ENCODE measurements around the gene ASTE1. TPM values are rescaled to one million over a fixed set of nuclear protein-coding genes. Genes with fewer than 3 reads are reported as not detected.
"Not testable (repeated sequence)": the region's sequence is repeated elsewhere in the genome, so short reads cannot be mapped to it uniquely, and the experiment has no call there.

The ASTE1 gene
- total RNA-seq, 1 donor from 2014 or later: 2.8 TPM

DNA sequence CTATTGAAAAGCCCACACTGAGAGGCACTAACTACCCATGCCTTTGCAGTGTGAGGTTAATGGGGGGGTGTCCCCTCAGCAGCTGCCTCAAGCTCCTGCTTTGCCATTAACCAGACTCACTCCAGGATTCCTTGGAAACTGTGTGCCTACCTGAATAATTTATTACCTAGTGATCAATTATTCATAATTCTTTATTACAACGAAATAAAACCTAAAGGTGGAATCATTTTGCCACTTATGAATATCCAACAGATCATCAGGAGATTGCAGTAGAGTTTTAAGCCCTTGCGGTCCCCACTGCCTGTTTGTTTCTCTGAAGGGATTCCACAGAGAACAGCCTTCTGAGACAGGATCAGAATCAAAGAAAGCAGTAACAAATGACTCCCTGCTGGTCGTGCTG lies 23.4 kb upstream of the ASTE1 start:
- DNase-seq (ENCODE audit: low read depth): no peak
- no peak overlapping the region for H3K4me3 ChIP-seq (ENCODE audit: low read depth, low read length)
- TF ChIP-seq, protein P1, sequence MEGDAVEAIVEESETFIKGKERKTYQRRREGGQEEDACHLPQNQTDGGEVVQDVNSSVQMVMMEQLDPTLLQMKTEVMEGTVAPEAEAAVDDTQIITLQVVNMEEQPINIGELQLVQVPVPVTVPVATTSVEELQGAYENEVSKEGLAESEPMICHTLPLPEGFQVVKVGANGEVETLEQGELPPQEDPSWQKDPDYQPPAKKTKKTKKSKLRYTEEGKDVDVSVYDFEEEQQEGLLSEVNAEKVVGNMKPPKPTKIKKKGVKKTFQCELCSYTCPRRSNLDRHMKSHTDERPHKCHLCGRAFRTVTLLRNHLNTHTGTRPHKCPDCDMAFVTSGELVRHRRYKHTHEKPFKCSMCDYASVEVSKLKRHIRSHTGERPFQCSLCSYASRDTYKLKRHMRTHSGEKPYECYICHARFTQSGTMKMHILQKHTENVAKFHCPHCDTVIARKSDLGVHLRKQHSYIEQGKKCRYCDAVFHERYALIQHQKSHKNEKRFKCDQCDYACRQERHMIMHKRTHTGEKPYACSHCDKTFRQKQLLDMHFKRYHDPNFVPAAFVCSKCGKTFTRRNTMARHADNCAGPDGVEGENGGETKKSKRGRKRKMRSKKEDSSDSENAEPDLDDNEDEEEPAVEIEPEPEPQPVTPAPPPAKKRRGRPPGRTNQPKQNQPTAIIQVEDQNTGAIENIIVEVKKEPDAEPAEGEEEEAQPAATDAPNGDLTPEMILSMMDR (conservative IDR thresholded peaks at IDR 0.05; ENCODE audit: low read depth, low read length): no peak

DNA sequence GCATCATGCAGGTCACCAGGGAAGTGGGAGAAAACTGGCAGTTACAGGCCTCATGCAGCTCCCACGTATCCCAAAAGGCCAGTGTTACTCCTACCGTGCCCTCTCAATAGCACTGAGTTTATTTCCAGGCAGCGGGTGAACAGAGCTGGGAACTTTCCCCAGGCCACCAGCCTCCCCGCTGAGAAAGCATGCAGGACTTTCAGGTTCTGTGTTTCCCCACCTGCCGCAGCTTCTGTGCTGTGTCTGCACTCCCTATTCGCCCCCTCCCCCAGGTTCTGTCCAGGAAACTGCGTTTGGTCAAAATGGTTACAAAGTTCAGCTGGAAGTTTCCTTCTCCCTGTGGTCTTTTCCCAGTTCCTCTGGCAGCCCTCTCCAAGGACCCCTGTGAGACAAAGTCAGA lies 21.4 kb upstream of the ASTE1 start:
- DNase-seq (ENCODE audit: low read depth): no peak
- TF ChIP-seq, protein P1 (conservative IDR thresholded peaks at IDR 0.05; ENCODE audit: low read depth, low read length): no peak
- H3K4me3 ChIP-seq (ENCODE audit: low read depth, low read length): no peak overlapping the region

DNA sequence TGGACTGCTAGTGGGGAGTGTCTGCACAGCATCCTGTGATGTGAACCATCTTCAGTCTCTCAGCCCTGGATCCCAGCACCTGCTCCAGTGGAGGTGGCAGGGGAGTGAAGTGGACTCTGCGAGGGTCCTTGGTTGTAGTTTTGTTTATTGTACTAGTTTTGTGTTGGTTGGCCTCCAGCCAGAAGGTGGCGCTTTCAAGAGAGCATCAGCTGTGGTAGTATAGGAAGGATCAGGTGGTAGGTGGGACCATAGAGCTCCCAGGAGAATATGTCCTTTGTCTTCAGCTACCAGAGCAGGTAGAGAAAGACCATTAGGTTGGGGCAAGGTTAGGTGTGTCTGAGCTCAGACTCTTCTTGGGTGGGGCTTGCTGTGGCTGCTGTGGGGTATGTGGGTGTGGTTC lies 21.0 kb upstream of the ASTE1 start:
- TF ChIP-seq, protein P1 (conservative IDR thresholded peaks at IDR 0.05; ENCODE audit: low read depth, low read length): peak; percentile 14
- DNase-seq (ENCODE audit: low read depth): no peak
- H3K4me3 ChIP-seq (ENCODE audit: low read depth, low read length): no peak overlapping the region

- not testable (repeated sequence) for DNase-seq (ENCODE audit: low read depth); H3K4me3 ChIP-seq (ENCODE audit: low read depth, low read length)
Observed at GRCh38 chr3:131042271-131042985, 15.8 kb upstream of the ASTE1 start.

- TF ChIP-seq, protein P1 (conservative IDR thresholded peaks at IDR 0.05; ENCODE audit: low read depth, low read length): no peak
- DNase-seq (ENCODE audit: low read depth): no peak
- H3K4me3 ChIP-seq (ENCODE audit: low read depth, low read length): no peak overlapping the region
Observed at GRCh38 chr3:131038326-131038725, 11.7 kb upstream of the ASTE1 start.

DNA sequence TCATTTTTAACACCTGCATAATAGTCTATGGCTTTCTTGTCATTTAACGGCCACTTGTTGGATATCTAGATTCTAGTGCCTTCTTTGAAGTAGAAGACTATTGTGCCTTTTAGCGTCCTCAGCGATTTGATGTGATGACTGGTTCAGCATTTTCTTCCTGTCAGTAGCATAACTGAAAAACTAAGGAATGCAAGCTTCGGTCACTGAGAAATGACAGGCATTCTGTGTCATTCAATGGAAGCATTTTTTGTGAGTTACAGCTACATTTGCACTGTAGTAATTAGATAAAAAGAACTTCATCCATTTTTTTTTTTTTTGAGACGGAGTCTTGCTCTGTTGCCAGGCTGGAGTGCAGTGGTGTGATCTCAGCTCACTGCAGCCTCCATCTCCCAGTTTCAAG lies 10.4 kb upstream of the ASTE1 start:
- no peak overlapping the region for H3K4me3 ChIP-seq (ENCODE audit: low read depth, low read length)
- TF ChIP-seq, protein P1 (conservative IDR thresholded peaks at IDR 0.05; ENCODE audit: low read depth, low read length): no peak
- DNase-seq (ENCODE audit: low read depth): no peak

DNA sequence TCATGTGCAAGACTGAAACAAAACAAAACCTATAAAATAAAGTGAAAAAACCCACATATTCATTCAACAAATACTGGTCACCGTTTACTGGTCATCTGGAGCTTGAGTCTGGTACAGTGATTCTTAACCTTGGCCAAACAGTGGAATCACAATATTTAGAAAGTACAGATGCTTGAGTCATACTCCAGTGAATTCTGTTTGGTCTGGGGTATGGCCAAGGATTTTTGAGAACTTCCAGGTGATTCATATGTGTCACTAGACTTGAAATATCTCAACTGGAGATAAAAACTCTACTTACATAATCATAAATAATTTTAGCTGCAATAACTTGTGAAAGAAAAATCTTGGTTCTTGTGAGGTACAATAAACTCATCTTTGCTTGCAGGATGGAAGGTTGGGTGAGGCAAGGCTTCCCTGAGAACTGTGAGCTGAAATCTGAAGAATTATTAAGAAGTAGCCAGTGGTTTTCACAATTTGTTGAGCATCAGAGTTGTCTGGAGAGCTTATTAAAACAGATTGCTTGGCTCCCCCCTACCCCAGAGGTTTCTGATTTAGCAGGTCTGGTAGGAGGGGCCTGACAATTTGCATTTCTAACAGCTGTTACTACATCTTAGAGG lies 9.7 kb upstream of the ASTE1 start:
- TF ChIP-seq, protein P1 (conservative IDR thresholded peaks at IDR 0.05; ENCODE audit: low read depth, low read length): no peak
- no peak for DNase-seq (ENCODE audit: low read depth)
- H3K4me3 ChIP-seq (ENCODE audit: low read depth, low read length): no peak overlapping the region
